ENCODE data around the gene ATXN7L1.
"Not testable (repeated sequence)": the region's sequence is repeated elsewhere in the genome, so short reads cannot be mapped to it uniquely, and the experiment has no call there.

The ATXN7L1 gene

GRCh38 chr7:105892387-105892786 is 16.0 kb upstream of the ATXN7L1 start:
- DNase-seq (ENCODE audit: low read depth, low spot score): no peak

GRCh38 chr7:105890290-105890997 is 14.0 kb upstream of the ATXN7L1 start:
- peak; percentile 69 for DNase-seq (ENCODE audit: low read depth, low spot score)

- DNase-seq (ENCODE audit: low read depth, low spot score): no peak
Observed at GRCh38 chr7:105887569-105888189, 11.3 kb upstream of the ATXN7L1 start.

- no peak for DNase-seq (ENCODE audit: low read depth, low spot score)
Observed at GRCh38 chr7:105886776-105887175, 10.4 kb upstream of the ATXN7L1 start.

GRCh38 chr7:105885387-105886111 is 9.2 kb upstream of the ATXN7L1 start:
- DNase-seq (ENCODE audit: low read depth, low spot score): peak; percentile 75

GRCh38 chr7:105883179-105883578 is 6.8 kb upstream of the ATXN7L1 start:
- DNase-seq (ENCODE audit: low read depth, low spot score): not testable (repeated sequence)

- no peak for DNase-seq (ENCODE audit: low read depth, low spot score)
Observed at GRCh38 chr7:105881439-105881838, 5.0 kb upstream of the ATXN7L1 start.

- DNase-seq (ENCODE audit: low read depth, low spot score): no peak
Observed at GRCh38 chr7:105880571-105881330, 4.4 kb upstream of the ATXN7L1 start.

- DNase-seq (ENCODE audit: low read depth, low spot score): no peak
Observed at GRCh38 chr7:105879782-105880181, 3.4 kb upstream of the ATXN7L1 start.

GRCh38 chr7:105878746-105879605 is 2.6 kb upstream of the ATXN7L1 start:
- no peak for DNase-seq (ENCODE audit: low read depth, low spot score)

GRCh38 chr7:105877736-105878135 is 1.3 kb upstream of the ATXN7L1 start:
- DNase-seq (ENCODE audit: low read depth, low spot score): peak; percentile 33

GRCh38 chr7:105876964-105877601 is 684 bp upstream of the ATXN7L1 start:
- DNase-seq (ENCODE audit: low read depth, low spot score): peak; percentile 69

GRCh38 chr7:105875505-105875904 is 894 bp downstream of the ATXN7L1 start:
- peak; percentile 12 for DNase-seq (ENCODE audit: low read depth, low spot score)

GRCh38 chr7:105874055-105874454 is 2.3 kb downstream of the ATXN7L1 start:
- DNase-seq (ENCODE audit: low read depth, low spot score): no peak

GRCh38 chr7:105872491-105872890 is 3.9 kb downstream of the ATXN7L1 start:
- no peak for DNase-seq (ENCODE audit: low read depth, low spot score)

GRCh38 chr7:105871142-105871541 is 5.3 kb downstream of the ATXN7L1 start:
- DNase-seq (ENCODE audit: low read depth, low spot score): no peak

GRCh38 chr7:105866102-105866801 is 10.1 kb downstream of the ATXN7L1 start:
- no peak for DNase-seq (ENCODE audit: low read depth, low spot score)

- no peak for DNase-seq (ENCODE audit: low read depth, low spot score)
Observed at GRCh38 chr7:105863876-105864275, 12.5 kb downstream of the ATXN7L1 start.

GRCh38 chr7:105862770-105863169 is 13.6 kb downstream of the ATXN7L1 start:
- DNase-seq (ENCODE audit: low read depth, low spot score): no peak

- no peak for DNase-seq (ENCODE audit: low read depth, low spot score)
Observed at GRCh38 chr7:105862276-105862675, 14.1 kb downstream of the ATXN7L1 start.
